LNCaP clone FGC (cell line): Measurements from ENCODE around the gene INTS6.

Experiments
- DNase-seq: peaks from one replicate; pipeline ENCODE4 v3.0.0-alpha.2; 2011; ENCODE audit warnings: low read depth
- H3K4me3 ChIP-seq: 2 replicates; pipeline ENCODE4 v1.5.1; 2011; ENCODE audit warnings: mild to moderate bottlenecking, low read depth, low read length, control low read depth
- CTCF ChIP-seq: IDR thresholded peaks from 2 replicates; pipeline ENCODE4 v1.5.1; 2012; ENCODE audit warnings: mild to moderate bottlenecking; ENCODE audit not compliant: control insufficient read depth, insufficient read depth; ENCODE audit errors: extremely low read depth

Gene INTS6

GRCh38 chr13:51495316-51495715 lies 42.5 kb upstream of the INTS6 start:
- no peak overlapping the region for H3K4me3 ChIP-seq
- no peak for DNase-seq
- TF ChIP-seq CTCF = no peak

- DNase-seq = no peak
- H3K4me3 ChIP-seq = no peak overlapping the region
- no peak for TF ChIP-seq CTCF
These were observed 41.3 kb upstream of the INTS6 start for GRCh38 chr13:51494156-51494555.

- no peak overlapping the region for H3K4me3 ChIP-seq
- DNase-seq = no peak
- TF ChIP-seq CTCF = no peak
These were observed 35.4 kb upstream of the INTS6 start for GRCh38 chr13:51488212-51488611.

GRCh38 chr13:51481656-51482055 lies 28.8 kb upstream of the INTS6 start:
- no peak for DNase-seq
- no peak overlapping the region for H3K4me3 ChIP-seq
- TF ChIP-seq CTCF = no peak

GRCh38 chr13:51479199-51479523 lies 26.3 kb upstream of the INTS6 start:
- no peak overlapping the region for H3K4me3 ChIP-seq
- no peak for DNase-seq
- TF ChIP-seq CTCF = no peak

- no peak overlapping the region for H3K4me3 ChIP-seq
- DNase-seq = no peak
- TF ChIP-seq CTCF = no peak
These were observed 25.8 kb upstream of the INTS6 start for GRCh38 chr13:51478418-51479198.
